Esophagus muscularis mucosa (tissue), 3 donors: Measurements from ENCODE around the gene UBA6.

Experiments used
- POLR2A ChIP-seq: fragments of 450-650 bp; IDR thresholded peaks from one replicate; pipeline ENCODE4 v1.6.1; 2017; ENCODE audit warnings: antibody characterized with exemption, moderate library complexity, mild to moderate bottlenecking, low read depth
- TF ChIP-seq, protein P1 (sequence below), 3 experiments: fragments of 200-600 bp in 2 of 3; fragments of 450-650 bp in 1 of 3; sonication (generic) in 2 of 3; IDR thresholded peaks; one replicate each; pipeline ENCODE4 v1.5.1; 2017 to 2019; ENCODE audit warnings: antibody characterized with exemption in 3 of 3, mild to moderate bottlenecking in 2 of 3, moderate library complexity in 1 of 3

DNA sequence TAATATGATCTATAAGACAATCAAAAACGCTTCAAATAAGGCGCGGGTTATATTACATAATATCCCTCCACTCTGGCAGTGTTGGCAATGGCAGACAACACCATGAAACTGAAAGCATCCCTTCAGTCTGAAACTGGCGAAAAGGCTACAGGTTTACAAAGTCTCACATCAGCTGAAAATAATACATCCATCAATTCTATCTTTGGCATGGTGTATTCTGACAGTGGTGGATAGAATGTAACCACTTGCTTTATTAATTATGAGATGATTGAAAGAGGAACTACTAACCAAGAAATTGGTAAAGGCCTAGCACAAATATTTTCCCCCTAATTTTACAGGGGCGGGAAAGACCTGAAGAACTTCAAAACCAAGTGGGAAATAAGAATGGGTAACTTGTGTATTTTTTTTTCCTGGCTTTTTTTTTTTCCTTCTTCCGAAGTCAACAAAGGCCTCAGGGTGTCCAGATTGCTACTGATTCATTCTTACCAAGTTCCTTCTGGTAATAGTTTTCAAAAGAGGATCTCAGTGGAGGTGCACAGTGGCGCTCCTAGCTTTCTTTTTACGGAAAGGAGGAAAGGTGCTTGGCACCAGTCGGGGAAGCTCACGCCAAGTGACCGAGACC lies 728 bp downstream of the UBA6 start:
- TF ChIP-seq, protein P1, sequence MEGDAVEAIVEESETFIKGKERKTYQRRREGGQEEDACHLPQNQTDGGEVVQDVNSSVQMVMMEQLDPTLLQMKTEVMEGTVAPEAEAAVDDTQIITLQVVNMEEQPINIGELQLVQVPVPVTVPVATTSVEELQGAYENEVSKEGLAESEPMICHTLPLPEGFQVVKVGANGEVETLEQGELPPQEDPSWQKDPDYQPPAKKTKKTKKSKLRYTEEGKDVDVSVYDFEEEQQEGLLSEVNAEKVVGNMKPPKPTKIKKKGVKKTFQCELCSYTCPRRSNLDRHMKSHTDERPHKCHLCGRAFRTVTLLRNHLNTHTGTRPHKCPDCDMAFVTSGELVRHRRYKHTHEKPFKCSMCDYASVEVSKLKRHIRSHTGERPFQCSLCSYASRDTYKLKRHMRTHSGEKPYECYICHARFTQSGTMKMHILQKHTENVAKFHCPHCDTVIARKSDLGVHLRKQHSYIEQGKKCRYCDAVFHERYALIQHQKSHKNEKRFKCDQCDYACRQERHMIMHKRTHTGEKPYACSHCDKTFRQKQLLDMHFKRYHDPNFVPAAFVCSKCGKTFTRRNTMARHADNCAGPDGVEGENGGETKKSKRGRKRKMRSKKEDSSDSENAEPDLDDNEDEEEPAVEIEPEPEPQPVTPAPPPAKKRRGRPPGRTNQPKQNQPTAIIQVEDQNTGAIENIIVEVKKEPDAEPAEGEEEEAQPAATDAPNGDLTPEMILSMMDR (IDR thresholded peaks at IDR 0.05) = no peak
- TF ChIP-seq POLR2A = no peak
